Activated CD4-positive, alpha-beta T cell treated with anti-CD3 and anti-CD28 coated beads for 36 hours (primary cell): ENCODE data around the gene VTA1. TPM values are rescaled to one million over a fixed set of nuclear protein-coding genes. Genes with fewer than 3 reads are reported as not detected.
"Not testable (repeated sequence)": the region's sequence is repeated elsewhere in the genome, so short reads cannot be mapped to it uniquely, and the experiment has no call there.

Source experiments
- ATAC-seq: fragments of 200-7000 bp; cut with Tn5 transposase; one replicate; pipeline ENCODE4 v1.10.0; 2021; ENCODE audit warnings: mild to moderate bottlenecking, moderate library complexity
- CTCF ChIA-PET: fragments of 350-600 bp; sonication (Branson Sonifier 250); formaldehyde crosslinking; loops from one replicate; lab custom pipeline; 2021; ENCODE audit warnings: antibody characterized with exemption; lab: Charles Lee
- POLR2A ChIA-PET: fragments of 350-600 bp; sonication (Branson Sonifier 250); formaldehyde crosslinking; loops from one replicate; lab custom pipeline; 2021; ENCODE audit warnings: antibody characterized with exemption, inconsistent platforms; lab: Charles Lee
- DNase-seq: peaks from one replicate; pipeline ENCODE4 v3.0.0-alpha.2; 2020
- H3K27ac Mint-ChIP-seq: one replicate; pipeline ENCODE4 v1.8.0; 2021; ENCODE audit warnings: mixed read lengths
- H3K27me3 Mint-ChIP-seq: one replicate; pipeline ENCODE4 v1.8.0; 2021; ENCODE audit warnings: mixed read lengths
- H3K36me3 Mint-ChIP-seq: one replicate; pipeline ENCODE4 v1.8.0; 2021; ENCODE audit warnings: low read depth, mixed read lengths
- H3K4me1 Mint-ChIP-seq: one replicate; pipeline ENCODE4 v1.8.0; 2021; ENCODE audit warnings: mixed read lengths
- H3K4me3 Mint-ChIP-seq: one replicate; pipeline ENCODE4 v1.8.0; 2021; ENCODE audit warnings: mild to moderate bottlenecking, moderate library complexity, mixed read lengths
- H3K9me3 Mint-ChIP-seq: one replicate; pipeline ENCODE4 v1.8.0; 2021; ENCODE audit warnings: low read depth, mixed read lengths
- intact Hi-C, 2 experiments: fragments of 100-400 bp; cut with DNase I in 1 of 2; cut with micrococcal nuclease in 1 of 2; formaldehyde crosslinking; loops; one replicate each; pipeline versions ENCODE4 v1.14.2 to v1.15.1; 2022 to 2024; cut with DNase I, micrococcal nuclease
- total RNA-seq, 2 experiments: library from RNA; stranded (reverse); gene quantifications; one replicate each; pipeline ENCODE4 v1.2.3, GENCODE V29; 2021

Gene VTA1
- total RNA-seq, 2 experiments from 2014 or later: 55.6 to 73.9 TPM

GRCh38 chr6:142225115-142225514 lies 78.1 kb downstream of the VTA1 start:
- Mint-ChIP-seq H3K4me3 (no peak overlapping the region), H3K36me3 (peaks cover 4% of the 10 kb centered on the region), H3K27me3 (no peaks in the 10 kb centered on the region), H3K4me1 (no peaks in the 10 kb centered on the region), H3K9me3 (peaks cover 12% of the 10 kb centered on the region), H3K27ac (no peak overlapping the region)
- intact Hi-C loops: no loop called here
- DNase-seq: no peak
- no peak for ATAC-seq
- ChIA-PET CTCF (interaction anchor here (1.0 to 1.3 kb wide), 3 partner anchors 9 to 52 kb away, joined by 3 read pairs; no protein-coding TSS in a partner anchor), POLR2A (no interaction called here)

GRCh38 chr6:142225552-142225951 lies 78.5 kb downstream of the VTA1 start:
- H3K27ac Mint-ChIP-seq: no peak overlapping the region
- H3K27me3 Mint-ChIP-seq: no peaks in the 10 kb centered on the region
- intact Hi-C loops: no loop called here
- ChIA-PET POLR2A (no interaction called here), CTCF (interaction anchor here (0.5 to 1.3 kb wide), 3 partner anchors 18 to 1074 kb away, joined by 3 to 5 read pairs (median 3); no protein-coding TSS in a partner anchor)
- peaks cover 4% of the 10 kb centered on the region for H3K36me3 Mint-ChIP-seq
- no peak for DNase-seq
- H3K4me3 Mint-ChIP-seq: no peak overlapping the region
- no peaks in the 10 kb centered on the region for H3K4me1 Mint-ChIP-seq
- H3K9me3 Mint-ChIP-seq: peaks cover 12% of the 10 kb centered on the region
- ATAC-seq: no peak

- DNase-seq (no peak), ATAC-seq (no peak)
- Mint-ChIP-seq H3K27me3 (no peaks in the 10 kb centered on the region), H3K4me1 (no peaks in the 10 kb centered on the region), H3K36me3 (no peaks in the 10 kb centered on the region), H3K4me3 (no peak overlapping the region), H3K27ac (no peak overlapping the region), H3K9me3 (peaks cover 12% of the 10 kb centered on the region)
- intact Hi-C loops: no loop called here
- POLR2A ChIA-PET: no interaction called here
- CTCF ChIA-PET: no interaction called here
Observed at GRCh38 chr6:142226731-142227130, 79.7 kb downstream of the VTA1 start.

- intact Hi-C loops: loop anchor here in 1 of 2 experiments (5.0 kb wide), 1 partner anchor 158 kb away; no protein-coding TSS in a partner anchor
- H3K4me3 Mint-ChIP-seq, CTCF ChIA-PET, H3K27ac Mint-ChIP-seq, DNase-seq, H3K4me1 Mint-ChIP-seq, POLR2A ChIA-PET, H3K27me3 Mint-ChIP-seq, ATAC-seq, H3K36me3 Mint-ChIP-seq: not testable (repeated sequence)
- H3K9me3 Mint-ChIP-seq: peaks cover 12% of the 10 kb centered on the region
Observed at GRCh38 chr6:142229518-142230270, 82.6 kb downstream of the VTA1 start.

GRCh38 chr6:142232206-142233044 lies 85.4 kb downstream of the VTA1 start:
- intact Hi-C loops: loop anchor here in 1 of 2 experiments (5.0 kb wide), 1 partner anchor 155 kb away; no protein-coding TSS in a partner anchor
- POLR2A ChIA-PET, H3K27ac Mint-ChIP-seq, H3K27me3 Mint-ChIP-seq, H3K4me1 Mint-ChIP-seq, H3K36me3 Mint-ChIP-seq: not testable (repeated sequence)
- peak; percentile 71 for ATAC-seq
- Mint-ChIP-seq H3K9me3 (peaks cover 12% of the 10 kb centered on the region), H3K4me3 (peak overlapping the region; percentile 9)
- CTCF ChIA-PET: interaction anchor here (0.6 to 1.5 kb wide), 7 partner anchors 18 to 212 kb away, joined by 3 to 5 read pairs (median 3); no protein-coding TSS in a partner anchor
- DNase-seq: peak; percentile 49

- H3K9me3 Mint-ChIP-seq: peaks cover 4% of the 10 kb centered on the region
- no peaks in the 10 kb centered on the region for H3K27me3 Mint-ChIP-seq
- no peaks in the 10 kb centered on the region for H3K36me3 Mint-ChIP-seq
- DNase-seq (no peak), ATAC-seq (no peak)
- ChIA-PET CTCF (interaction anchor here (0.8 kb wide), 1 partner anchor 64 kb away, joined by 3 read pairs; no protein-coding TSS in a partner anchor), POLR2A (no interaction called here)
- intact Hi-C loops: loop anchor here in 1 of 2 experiments (5.0 kb wide), 1 partner anchor 153 kb away; no protein-coding TSS in a partner anchor
- no peak overlapping the region for H3K27ac Mint-ChIP-seq
- H3K4me1 Mint-ChIP-seq: peaks cover 2% of the 10 kb centered on the region
- H3K4me3 Mint-ChIP-seq: no peak overlapping the region
Observed at GRCh38 chr6:142233945-142234682, 87.1 kb downstream of the VTA1 start.

- Mint-ChIP-seq H3K27ac (no peak overlapping the region), H3K4me3 (no peak overlapping the region), H3K36me3 (no peaks in the 10 kb centered on the region), H3K27me3 (no peaks in the 10 kb centered on the region), H3K4me1 (peaks cover 2% of the 10 kb centered on the region), H3K9me3 (no peaks in the 10 kb centered on the region)
- intact Hi-C loops: no loop called here
- ATAC-seq (no peak), DNase-seq (no peak)
- ChIA-PET CTCF (no interaction called here), POLR2A (no interaction called here)
Observed at GRCh38 chr6:142235272-142235671, 88.2 kb downstream of the VTA1 start.

GRCh38 chr6:142235791-142236190 lies 88.7 kb downstream of the VTA1 start:
- CTCF ChIA-PET: no interaction called here
- no peak for DNase-seq
- Mint-ChIP-seq H3K4me3 (no peak overlapping the region), H3K4me1 (peaks cover 2% of the 10 kb centered on the region), H3K27me3 (no peaks in the 10 kb centered on the region), H3K27ac (no peak overlapping the region), H3K9me3 (no peaks in the 10 kb centered on the region), H3K36me3 (no peaks in the 10 kb centered on the region)
- intact Hi-C loops: no loop called here
- POLR2A ChIA-PET: no interaction called here
- no peak for ATAC-seq

- ATAC-seq (no peak), DNase-seq (no peak)
- peaks cover 2% of the 10 kb centered on the region for H3K4me1 Mint-ChIP-seq
- ChIA-PET POLR2A (no interaction called here), CTCF (interaction anchor here (0.7 kb wide), 1 partner anchor 20 kb away, joined by 3 read pairs; no protein-coding TSS in a partner anchor)
- no peak overlapping the region for H3K4me3 Mint-ChIP-seq
- H3K9me3 Mint-ChIP-seq: no peaks in the 10 kb centered on the region
- intact Hi-C loops: no loop called here
- no peaks in the 10 kb centered on the region for H3K36me3 Mint-ChIP-seq
- H3K27me3 Mint-ChIP-seq: no peaks in the 10 kb centered on the region
- no peak overlapping the region for H3K27ac Mint-ChIP-seq
Observed at GRCh38 chr6:142236691-142237090, 89.6 kb downstream of the VTA1 start.

GRCh38 chr6:142238881-142239280 lies 91.8 kb downstream of the VTA1 start:
- Mint-ChIP-seq H3K27me3 (no peaks in the 10 kb centered on the region), H3K36me3 (no peaks in the 10 kb centered on the region), H3K4me3 (no peak overlapping the region), H3K4me1 (no peaks in the 10 kb centered on the region), H3K9me3 (no peaks in the 10 kb centered on the region), H3K27ac (no peak overlapping the region)
- no peak for ATAC-seq
- intact Hi-C loops: no loop called here
- DNase-seq: no peak
- ChIA-PET CTCF (interaction anchor here (0.7 to 0.8 kb wide), 2 partner anchors 21 to 197 kb away, joined by 3 read pairs; no protein-coding TSS in a partner anchor), POLR2A (no interaction called here)

- no peaks in the 10 kb centered on the region for H3K9me3 Mint-ChIP-seq
- POLR2A ChIA-PET: no interaction called here
- H3K4me3 Mint-ChIP-seq: no peak overlapping the region
- H3K27me3 Mint-ChIP-seq: no peaks in the 10 kb centered on the region
- CTCF ChIA-PET: no interaction called here
- H3K4me1 Mint-ChIP-seq: no peaks in the 10 kb centered on the region
- DNase-seq: no peak
- no peak overlapping the region for H3K27ac Mint-ChIP-seq
- intact Hi-C loops: no loop called here
- ATAC-seq: no peak
- H3K36me3 Mint-ChIP-seq: no peaks in the 10 kb centered on the region
Observed at GRCh38 chr6:142240179-142240578, 93.1 kb downstream of the VTA1 start.
